Chondrocyte (in vitro differentiated cells): ENCODE results near the gene ARRDC3. TPM values are rescaled to one million over a fixed set of nuclear protein-coding genes. Genes with fewer than 3 reads are reported as not detected.

Experiments
- DNase-seq: peaks from one replicate; pipeline ENCODE4 v3.0.0; 2021; ENCODE audit warnings: mixed read lengths, low spot score
- H3K27ac Mint-ChIP-seq: one replicate; pipeline ENCODE4 v1.8.0; 2021; ENCODE audit warnings: mild to moderate bottlenecking, moderate library complexity, mixed read lengths; ENCODE audit not compliant: unreplicated experiment
- H3K27me3 Mint-ChIP-seq: 2 replicates; pipeline ENCODE4 v1.8.0; 2021; ENCODE audit warnings: low read depth, mixed read lengths
- H3K36me3 Mint-ChIP-seq: 2 replicates; pipeline ENCODE4 v1.8.0; 2021; ENCODE audit warnings: low read depth, mixed read lengths
- H3K4me1 Mint-ChIP-seq: 2 replicates; pipeline ENCODE4 v1.8.0; 2021; ENCODE audit warnings: low read depth, mild to moderate bottlenecking, mixed read lengths
- H3K4me3 Mint-ChIP-seq: one replicate; pipeline ENCODE4 v1.8.0; 2021; ENCODE audit warnings: mild to moderate bottlenecking, moderate library complexity, mixed read lengths; ENCODE audit not compliant: unreplicated experiment
- H3K9me3 Mint-ChIP-seq: 2 replicates; pipeline ENCODE4 v1.8.0; 2021; ENCODE audit warnings: low read depth, mixed read lengths
- total RNA-seq: library from RNA; stranded (reverse); gene quantifications from 3 replicates; pipeline ENCODE4 v1.2.1, GENCODE V29; 2021
- TF ChIP-seq, protein P1 (sequence below): fragments of 200-600 bp; sonication (generic); IDR thresholded peaks from 2 replicates; pipeline ENCODE4 v1.5.0; 2021; ENCODE audit warnings: antibody characterized with exemption, mild to moderate bottlenecking, moderate library complexity

ARRDC3 gene
- total RNA-seq, 1 donor from 2014 or later: 27.6 TPM

DNA sequence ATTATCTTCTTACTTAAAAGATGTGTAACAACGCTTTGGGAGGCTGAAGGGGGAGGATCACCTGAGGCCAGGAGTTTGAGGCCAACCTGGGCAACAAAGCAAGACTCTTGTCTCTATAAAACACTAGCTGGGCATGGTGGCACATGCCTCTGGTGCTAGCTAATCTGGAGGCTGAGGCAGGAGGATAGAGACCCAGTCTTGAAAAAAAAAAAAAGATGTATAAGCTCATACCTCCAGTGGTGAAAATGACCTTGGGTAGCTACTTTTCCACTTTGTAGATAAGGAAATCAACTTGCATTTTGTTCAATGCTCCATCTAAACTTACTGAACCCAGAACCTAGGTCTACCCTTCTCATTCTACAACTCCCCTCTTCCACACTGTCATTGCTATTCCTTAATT lies 16.6 kb downstream of the ARRDC3 start:
- DNase-seq: no peak
- H3K27ac Mint-ChIP-seq: no peak overlapping the region

DNA sequence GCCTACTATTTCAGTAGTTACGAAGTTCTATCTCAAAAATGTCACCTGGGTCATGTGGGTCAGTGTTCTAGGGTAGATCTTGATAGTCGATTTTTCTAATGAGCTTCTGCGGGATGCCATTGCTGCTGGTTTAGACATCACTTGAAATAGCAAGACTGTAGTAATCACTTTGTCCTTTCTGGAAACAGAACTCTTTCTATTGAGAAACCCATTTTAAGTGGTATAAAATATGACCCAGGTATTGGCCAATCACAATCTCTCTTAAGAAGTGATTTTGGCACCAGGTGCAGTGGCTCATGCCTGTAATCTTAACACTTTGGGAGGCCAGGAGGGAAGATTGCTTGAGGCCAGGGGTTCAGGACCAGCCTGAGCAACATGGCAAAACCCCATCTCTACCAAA lies 17.6 kb downstream of the ARRDC3 start:
- DNase-seq: no peak
- no peaks in the 10 kb centered on the region for H3K4me1 Mint-ChIP-seq
- no peak overlapping the region for H3K27ac Mint-ChIP-seq
- H3K9me3 Mint-ChIP-seq: no peaks in the 10 kb centered on the region
- no peak overlapping the region for H3K4me3 Mint-ChIP-seq
- H3K27me3 Mint-ChIP-seq: no peaks in the 10 kb centered on the region
- peaks cover 13% of the 10 kb centered on the region for H3K36me3 Mint-ChIP-seq
- TF ChIP-seq, protein P1, sequence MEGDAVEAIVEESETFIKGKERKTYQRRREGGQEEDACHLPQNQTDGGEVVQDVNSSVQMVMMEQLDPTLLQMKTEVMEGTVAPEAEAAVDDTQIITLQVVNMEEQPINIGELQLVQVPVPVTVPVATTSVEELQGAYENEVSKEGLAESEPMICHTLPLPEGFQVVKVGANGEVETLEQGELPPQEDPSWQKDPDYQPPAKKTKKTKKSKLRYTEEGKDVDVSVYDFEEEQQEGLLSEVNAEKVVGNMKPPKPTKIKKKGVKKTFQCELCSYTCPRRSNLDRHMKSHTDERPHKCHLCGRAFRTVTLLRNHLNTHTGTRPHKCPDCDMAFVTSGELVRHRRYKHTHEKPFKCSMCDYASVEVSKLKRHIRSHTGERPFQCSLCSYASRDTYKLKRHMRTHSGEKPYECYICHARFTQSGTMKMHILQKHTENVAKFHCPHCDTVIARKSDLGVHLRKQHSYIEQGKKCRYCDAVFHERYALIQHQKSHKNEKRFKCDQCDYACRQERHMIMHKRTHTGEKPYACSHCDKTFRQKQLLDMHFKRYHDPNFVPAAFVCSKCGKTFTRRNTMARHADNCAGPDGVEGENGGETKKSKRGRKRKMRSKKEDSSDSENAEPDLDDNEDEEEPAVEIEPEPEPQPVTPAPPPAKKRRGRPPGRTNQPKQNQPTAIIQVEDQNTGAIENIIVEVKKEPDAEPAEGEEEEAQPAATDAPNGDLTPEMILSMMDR: no peak

More for the DNA sequence above, 16.6 kb downstream of the ARRDC3 start:
- Mint-ChIP-seq H3K36me3 (peaks cover 20% of the 10 kb centered on the region), H3K4me3 (no peak overlapping the region), H3K27me3 (no peaks in the 10 kb centered on the region), H3K4me1 (no peaks in the 10 kb centered on the region), H3K9me3 (no peaks in the 10 kb centered on the region)
- TF ChIP-seq, protein P1: no peak

DNA sequence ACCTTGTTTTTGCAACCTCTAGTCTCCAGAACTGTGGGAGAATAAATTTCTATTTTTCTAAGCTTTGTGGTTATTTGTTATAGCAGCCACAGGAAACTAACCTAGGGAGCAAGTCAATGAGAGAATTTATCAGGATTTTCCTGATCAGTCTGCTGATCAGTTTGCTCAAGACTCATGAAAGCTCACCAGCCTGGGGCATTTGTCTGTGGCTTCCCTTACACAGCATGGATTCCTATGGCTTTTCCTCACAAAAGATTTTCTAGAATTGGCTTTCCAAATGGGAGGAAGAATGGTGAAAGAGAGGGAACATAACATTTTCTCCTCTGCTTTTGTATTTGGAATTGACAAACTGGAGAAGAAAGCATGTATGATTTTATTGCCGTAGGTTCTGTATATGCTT lies 20.2 kb downstream of the ARRDC3 start:
- TF ChIP-seq, protein P1: no peak
- DNase-seq: no peak
- H3K4me3 Mint-ChIP-seq: no peak overlapping the region
- no peaks in the 10 kb centered on the region for H3K9me3 Mint-ChIP-seq
- no peaks in the 10 kb centered on the region for H3K4me1 Mint-ChIP-seq
- H3K36me3 Mint-ChIP-seq: peaks cover 1% of the 10 kb centered on the region
- no peak overlapping the region for H3K27ac Mint-ChIP-seq
- no peaks in the 10 kb centered on the region for H3K27me3 Mint-ChIP-seq

DNA sequence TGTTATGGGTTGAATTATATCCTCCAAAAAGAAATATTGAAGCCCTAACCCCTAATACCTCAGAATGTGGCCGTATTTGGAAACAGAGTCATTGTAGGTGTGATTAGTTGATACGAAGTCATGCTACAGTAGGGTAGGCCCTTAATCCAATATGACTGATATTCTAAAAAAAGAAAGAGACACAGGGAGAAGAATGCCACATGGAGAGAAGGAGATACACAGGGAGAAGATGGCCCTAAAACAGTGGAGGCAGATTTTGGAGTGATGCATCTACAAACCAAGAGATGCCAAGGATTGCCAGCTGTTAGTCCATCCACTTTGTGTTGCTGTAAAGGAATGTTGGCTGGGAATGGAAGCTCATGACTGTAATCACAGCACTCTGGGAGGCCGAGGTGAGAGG lies 21.3 kb downstream of the ARRDC3 start:
- no peak overlapping the region for H3K4me3 Mint-ChIP-seq
- H3K4me1 Mint-ChIP-seq: no peaks in the 10 kb centered on the region
- no peak for DNase-seq
- H3K36me3 Mint-ChIP-seq: no peaks in the 10 kb centered on the region
- no peaks in the 10 kb centered on the region for H3K27me3 Mint-ChIP-seq
- TF ChIP-seq, protein P1: no peak
- no peaks in the 10 kb centered on the region for H3K9me3 Mint-ChIP-seq
- no peak overlapping the region for H3K27ac Mint-ChIP-seq

DNA sequence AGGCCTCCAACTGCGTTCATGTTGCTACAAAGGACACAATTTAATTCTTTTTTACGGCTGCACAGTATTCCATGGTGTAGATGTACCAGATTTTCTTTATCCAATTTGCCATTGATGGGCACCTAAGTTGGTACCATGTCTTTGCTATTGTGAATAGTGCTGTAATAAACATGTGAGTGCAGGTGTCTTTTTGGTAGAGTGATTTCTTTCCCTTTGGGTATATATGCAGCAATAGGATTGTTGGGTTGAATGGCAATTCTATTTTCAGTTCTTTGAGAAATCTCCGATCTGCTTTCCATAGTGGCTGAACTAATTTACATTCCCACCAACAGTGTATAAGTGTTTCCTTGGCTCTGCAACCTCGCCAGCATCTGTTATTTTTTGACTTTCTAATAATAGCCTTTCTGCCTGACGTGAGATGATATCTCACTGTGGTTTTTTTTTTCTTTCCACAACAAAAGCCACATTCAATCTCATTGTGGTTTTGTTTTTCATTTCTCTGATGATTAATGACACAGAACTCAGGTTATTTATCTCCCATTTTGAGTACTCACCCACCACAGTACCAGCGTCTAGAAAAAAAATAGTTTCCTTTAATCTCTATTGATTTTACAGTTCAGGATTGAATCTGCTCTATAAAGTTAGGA lies 21.9 kb downstream of the ARRDC3 start:
- H3K36me3 Mint-ChIP-seq: no peaks in the 10 kb centered on the region
- H3K9me3 Mint-ChIP-seq: no peaks in the 10 kb centered on the region
- DNase-seq: no peak
- H3K27ac Mint-ChIP-seq: no peak overlapping the region
- TF ChIP-seq, protein P1: no peak
- no peaks in the 10 kb centered on the region for H3K4me1 Mint-ChIP-seq
- no peak overlapping the region for H3K4me3 Mint-ChIP-seq
- H3K27me3 Mint-ChIP-seq: no peaks in the 10 kb centered on the region
